ENCODE data around the gene TDRD1. TPM values are rescaled to one million over a fixed set of nuclear protein-coding genes. Genes with fewer than 3 reads are reported as not detected.
"Not testable (repeated sequence)": the region's sequence is repeated elsewhere in the genome, so short reads cannot be mapped to it uniquely, and the experiment has no call there.

The TDRD1 gene
- total RNA-seq, 4 donors from 2014 or later, result 1.7 TPM; not detected in 3

DNA sequence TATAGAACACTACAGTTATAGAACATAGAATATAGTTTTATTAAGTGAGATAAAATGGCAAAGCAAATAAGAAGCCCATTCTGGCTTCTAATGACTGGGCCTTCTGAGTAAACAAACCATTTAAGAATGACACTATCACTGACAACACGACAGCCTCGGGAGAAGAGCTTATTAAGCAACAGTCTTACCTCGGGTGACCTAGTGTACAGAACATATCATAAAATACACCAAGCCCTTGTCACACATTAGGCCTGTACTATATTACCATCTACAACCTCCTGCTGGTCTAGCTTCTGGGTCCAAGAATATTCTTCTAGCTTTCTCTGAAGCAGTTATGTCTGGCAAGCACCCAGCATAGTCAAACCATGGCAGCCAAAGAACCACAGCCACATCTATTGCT is 37.1 kb upstream of the TDRD1 start:
- no peaks in the 10 kb centered on the region for H3K9me3 ChIP-seq
- no peak overlapping the region for H3K4me3 ChIP-seq
- DNase-seq, result no peak
- peaks cover 0 to 7% (median 0%) of the 10 kb centered on the region in 4 donors for H3K4me1 ChIP-seq
- peak overlapping the region in 1 of 4 donors; percentile 22 for H3K27ac ChIP-seq
- no peaks in the 10 kb centered on the region for H3K27me3 ChIP-seq
- TF ChIP-seq POLR2A (IDR thresholded peaks at IDR 0.05), result no peak
- TF ChIP-seq, protein P1, sequence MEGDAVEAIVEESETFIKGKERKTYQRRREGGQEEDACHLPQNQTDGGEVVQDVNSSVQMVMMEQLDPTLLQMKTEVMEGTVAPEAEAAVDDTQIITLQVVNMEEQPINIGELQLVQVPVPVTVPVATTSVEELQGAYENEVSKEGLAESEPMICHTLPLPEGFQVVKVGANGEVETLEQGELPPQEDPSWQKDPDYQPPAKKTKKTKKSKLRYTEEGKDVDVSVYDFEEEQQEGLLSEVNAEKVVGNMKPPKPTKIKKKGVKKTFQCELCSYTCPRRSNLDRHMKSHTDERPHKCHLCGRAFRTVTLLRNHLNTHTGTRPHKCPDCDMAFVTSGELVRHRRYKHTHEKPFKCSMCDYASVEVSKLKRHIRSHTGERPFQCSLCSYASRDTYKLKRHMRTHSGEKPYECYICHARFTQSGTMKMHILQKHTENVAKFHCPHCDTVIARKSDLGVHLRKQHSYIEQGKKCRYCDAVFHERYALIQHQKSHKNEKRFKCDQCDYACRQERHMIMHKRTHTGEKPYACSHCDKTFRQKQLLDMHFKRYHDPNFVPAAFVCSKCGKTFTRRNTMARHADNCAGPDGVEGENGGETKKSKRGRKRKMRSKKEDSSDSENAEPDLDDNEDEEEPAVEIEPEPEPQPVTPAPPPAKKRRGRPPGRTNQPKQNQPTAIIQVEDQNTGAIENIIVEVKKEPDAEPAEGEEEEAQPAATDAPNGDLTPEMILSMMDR (IDR thresholded peaks at IDR 0.05), result peak in 1 of 6 experiments; percentile 17
- H3K36me3 ChIP-seq, result peaks cover 0 to 57% (median 0%) of the 10 kb centered on the region in 3 donors

DNA sequence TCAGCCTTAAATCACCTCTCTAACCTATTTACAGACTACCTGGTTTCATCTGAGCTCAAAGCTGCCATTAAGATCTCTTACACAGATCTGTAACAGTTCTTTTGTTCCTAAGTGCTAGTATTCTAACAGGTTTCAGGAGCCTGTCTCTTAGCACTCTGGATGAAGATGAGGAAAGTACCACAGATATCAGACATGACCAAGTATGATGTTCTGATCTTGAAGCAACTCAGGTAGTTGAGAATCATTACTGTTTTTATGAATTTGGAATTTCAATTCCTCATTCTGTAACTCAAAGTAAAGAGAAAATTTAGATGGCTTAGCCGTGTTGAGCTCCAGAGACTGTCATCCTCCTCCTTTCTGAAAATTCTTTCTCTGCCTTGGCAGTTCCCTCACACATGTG is 36.0 kb upstream of the TDRD1 start:
- no peak for TF ChIP-seq POLR2A (IDR thresholded peaks at IDR 0.05)
- TF ChIP-seq, protein P1 (IDR thresholded peaks at IDR 0.05), result no peak
- no peak overlapping the region for H3K4me3 ChIP-seq
- H3K36me3 ChIP-seq, result peaks cover 0 to 60% (median 0%) of the 10 kb centered on the region in 3 donors
- no peaks in the 10 kb centered on the region for H3K9me3 ChIP-seq
- peaks cover 0 to 7% (median 0%) of the 10 kb centered on the region in 4 donors for H3K4me1 ChIP-seq
- no peak overlapping the region for H3K27ac ChIP-seq
- H3K27me3 ChIP-seq, result no peaks in the 10 kb centered on the region
- DNase-seq, result no peak

DNA sequence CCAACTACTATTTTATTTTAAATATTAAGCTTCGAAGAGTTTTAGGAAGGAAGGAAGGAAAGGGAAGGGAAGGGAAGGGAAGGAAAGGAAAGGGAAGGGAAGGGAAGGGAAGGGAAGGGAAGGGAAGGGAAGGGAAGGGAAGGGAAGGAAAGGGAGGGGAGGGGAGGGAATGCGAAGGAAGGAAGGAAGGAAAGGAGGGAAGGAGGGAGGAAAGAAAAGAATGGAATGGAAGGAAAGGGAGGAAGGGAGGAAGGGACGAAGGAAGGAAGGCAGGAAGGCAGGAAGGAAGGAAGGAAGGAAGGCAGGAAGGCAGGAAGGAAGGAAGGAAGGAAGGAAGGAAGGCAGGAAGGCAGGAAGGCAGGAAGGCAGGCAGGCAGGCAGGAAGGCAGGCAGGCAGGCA is 29.7 kb upstream of the TDRD1 start:
- H3K9me3 ChIP-seq, DNase-seq, H3K27ac ChIP-seq, H3K4me1 ChIP-seq, H3K27me3 ChIP-seq, H3K4me3 ChIP-seq: not testable (repeated sequence)
- peaks cover 0 to 66% (median 0%) of the 10 kb centered on the region in 3 donors for H3K36me3 ChIP-seq

DNA sequence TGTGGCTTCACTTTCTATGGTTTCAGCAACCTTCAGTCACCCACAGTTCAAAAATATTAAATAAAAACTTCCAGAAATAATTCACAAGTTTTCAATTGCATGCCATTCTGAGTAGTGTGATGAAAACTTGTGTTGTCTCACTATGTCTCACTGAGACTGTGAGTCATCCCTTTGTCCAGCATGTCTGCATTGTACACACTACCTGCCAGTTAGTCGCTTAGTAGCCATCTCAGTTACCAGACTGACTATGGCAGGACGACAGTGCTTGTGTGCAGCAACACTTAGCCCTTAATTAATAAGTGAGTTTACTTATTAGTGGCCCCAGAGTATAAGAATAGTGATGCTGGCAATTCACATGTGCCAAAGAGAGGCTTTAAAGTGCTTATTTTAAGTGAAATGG is 27.7 kb upstream of the TDRD1 start:
- no peaks in the 10 kb centered on the region for H3K27me3 ChIP-seq
- H3K27ac ChIP-seq, result no peak overlapping the region
- no peak for DNase-seq
- no peaks in the 10 kb centered on the region for H3K9me3 ChIP-seq
- TF ChIP-seq, protein P1 (IDR thresholded peaks at IDR 0.05), result no peak
- no peak for TF ChIP-seq POLR2A (IDR thresholded peaks at IDR 0.05)
- H3K4me1 ChIP-seq, result no peaks in the 10 kb centered on the region
- no peak overlapping the region for H3K4me3 ChIP-seq
- H3K36me3 ChIP-seq, result peaks cover 0 to 61% (median 0%) of the 10 kb centered on the region in 3 donors

DNA sequence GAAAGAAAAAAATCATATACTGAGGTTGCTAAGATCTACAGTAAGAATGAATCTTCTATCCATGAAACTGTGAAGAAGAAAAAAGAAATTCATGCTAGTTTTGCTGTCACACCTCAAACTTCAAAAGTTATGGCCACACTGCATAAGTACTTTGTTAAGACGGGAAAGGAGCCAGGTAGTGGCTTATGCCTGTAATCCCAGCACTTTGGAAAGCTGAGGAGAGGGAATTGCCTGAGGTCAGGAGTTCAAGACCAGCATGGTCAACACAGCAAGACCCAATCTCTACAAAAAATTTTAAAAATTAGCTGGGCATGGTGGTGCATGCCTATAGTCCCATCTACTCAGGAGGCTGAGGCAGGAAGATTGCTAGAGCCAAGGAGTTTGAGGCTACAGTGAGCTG is 27.3 kb upstream of the TDRD1 start:
- H3K4me3 ChIP-seq, result no peak overlapping the region
- H3K27me3 ChIP-seq, result no peaks in the 10 kb centered on the region
- TF ChIP-seq POLR2A (IDR thresholded peaks at IDR 0.05), result no peak
- TF ChIP-seq, protein P1 (IDR thresholded peaks at IDR 0.05), result no peak
- H3K9me3 ChIP-seq, result no peaks in the 10 kb centered on the region
- H3K36me3 ChIP-seq, result peaks cover 0 to 61% (median 0%) of the 10 kb centered on the region in 3 donors
- no peak for DNase-seq
- no peak overlapping the region for H3K27ac ChIP-seq
- no peaks in the 10 kb centered on the region for H3K4me1 ChIP-seq

DNA sequence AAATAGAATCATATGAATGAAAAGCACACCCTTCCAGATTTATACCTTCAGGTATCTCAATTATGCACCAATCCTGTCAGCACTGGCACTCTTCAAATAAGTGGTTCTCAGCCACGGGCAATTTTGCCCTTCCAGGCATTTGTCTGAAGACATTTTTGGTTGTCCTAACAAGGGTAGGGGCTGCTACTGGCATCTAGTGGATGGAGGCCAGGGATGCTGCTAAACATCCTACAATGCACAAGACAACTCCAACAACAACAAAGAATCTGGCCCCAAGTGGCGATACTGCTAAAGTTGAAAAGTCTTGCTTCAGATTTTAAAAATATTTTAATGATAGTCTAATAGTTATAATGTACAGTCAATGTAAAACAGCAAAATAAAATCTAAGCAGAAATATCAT is 21.2 kb upstream of the TDRD1 start:
- DNase-seq, result no peak
- TF ChIP-seq POLR2A (IDR thresholded peaks at IDR 0.05), result no peak
- TF ChIP-seq, protein P1 (IDR thresholded peaks at IDR 0.05), result no peak

More for the DNA sequence above, 21.2 kb upstream of the TDRD1 start:
- Histone ChIP-seq H3K4me1 (no peaks in the 10 kb centered on the region), H3K27me3 (no peaks in the 10 kb centered on the region), H3K27ac (no peak overlapping the region), H3K4me3 (no peak overlapping the region), H3K9me3 (no peaks in the 10 kb centered on the region), H3K36me3 (peaks cover 0 to 42% (median 0%) of the 10 kb centered on the region in 3 donors)
